ENCODE results near the gene NDUFA3. TPM values are rescaled to one million over a fixed set of nuclear protein-coding genes. Genes with fewer than 3 reads are reported as not detected.

Gene NDUFA3
- total RNA-seq, 1 donor from 2014 or later = 115 TPM

GRCh38 chr19:54137699-54138488 is 35.2 kb downstream of the NDUFA3 start, which contains the start of gene CNOT3:
TSS of gene CNOT3 (plus strand) at chr19:54137762. CDS start at chr19:54142979, 5,217 bp downstream.
- TF ChIP-seq CTCF (IDR thresholded peaks at IDR 0.05) = no peak
- Histone ChIP-seq H3K4me3 (peak within 1 kb of the TSS; percentile 96), H3K9me3 (no peaks in the 10 kb centered on the region), H3K27me3 (no peaks in the 10 kb centered on the region), H3K4me1 (peaks cover 37% of the 10 kb centered on the region), H3K36me3 (peaks cover 13% of the 10 kb centered on the region), H3K27ac (peak within 1 kb of the TSS; percentile 98)
- ATAC-seq (no peak), DNase-seq (peak; percentile 74)
- intact Hi-C loops (cut with DNase I) = no loop called here

GRCh38 chr19:54138489-54139256 is 36.0 kb downstream of the NDUFA3 start:
- H3K27me3 ChIP-seq = no peaks in the 10 kb centered on the region
- peak overlapping the region; percentile 98 for H3K27ac ChIP-seq
- no peak for TF ChIP-seq CTCF (IDR thresholded peaks at IDR 0.05)
- no peak for DNase-seq
- no peaks in the 10 kb centered on the region for H3K9me3 ChIP-seq
- peaks cover 21% of the 10 kb centered on the region for H3K36me3 ChIP-seq
- peaks cover 37% of the 10 kb centered on the region for H3K4me1 ChIP-seq
- intact Hi-C loops (cut with DNase I) = no loop called here
- ATAC-seq = no peak
- peak overlapping the region; percentile 96 for H3K4me3 ChIP-seq

- no peaks in the 10 kb centered on the region for H3K9me3 ChIP-seq
- H3K27ac ChIP-seq = no peak overlapping the region
- no peaks in the 10 kb centered on the region for H3K27me3 ChIP-seq
- H3K4me1 ChIP-seq = peaks cover 31% of the 10 kb centered on the region
- no peak overlapping the region for H3K4me3 ChIP-seq
- H3K36me3 ChIP-seq = peaks cover 48% of the 10 kb centered on the region
- ATAC-seq (no peak), DNase-seq (no peak)
- TF ChIP-seq CTCF (IDR thresholded peaks at IDR 0.05) = no peak
- intact Hi-C loops (cut with DNase I) = no loop called here
These were observed 38.7 kb downstream of the NDUFA3 start for GRCh38 chr19:54141356-54141755.

- TF ChIP-seq CTCF (IDR thresholded peaks at IDR 0.05) = no peak
- intact Hi-C loops (cut with DNase I) = no loop called here
- Histone ChIP-seq H3K4me3 (no peak overlapping the region), H3K4me1 (peaks cover 29% of the 10 kb centered on the region), H3K36me3 (peaks cover 57% of the 10 kb centered on the region), H3K27me3 (no peaks in the 10 kb centered on the region), H3K9me3 (no peaks in the 10 kb centered on the region), H3K27ac (no peak overlapping the region)
- ATAC-seq = no peak
- DNase-seq = no peak
These were observed 39.6 kb downstream of the NDUFA3 start for GRCh38 chr19:54142166-54142780.

- Histone ChIP-seq H3K27me3 (no peaks in the 10 kb centered on the region), H3K27ac (no peak overlapping the region), H3K36me3 (peaks cover 82% of the 10 kb centered on the region), H3K9me3 (no peaks in the 10 kb centered on the region), H3K4me3 (no peak overlapping the region), H3K4me1 (peaks cover 10% of the 10 kb centered on the region)
- ATAC-seq = no peak
- DNase-seq = no peak
- intact Hi-C loops (cut with DNase I) = no loop called here
- TF ChIP-seq CTCF (IDR thresholded peaks at IDR 0.05) = no peak
These were observed 43.0 kb downstream of the NDUFA3 start for GRCh38 chr19:54145541-54146158.

Data from upper lobe of right lung (tissue), 1 donor.